GM18498 (cell line): Measurements from ENCODE around the gene LARP6.

Source experiments
- ATAC-seq: cut with Tn5 transposase; IDR thresholded peaks from one replicate; pipeline ENCODE4 v1.9.1; 2021; ENCODE audit warnings: mild to moderate bottlenecking, moderate library complexity; ENCODE audit not compliant: unreplicated experiment

The LARP6 gene

GRCh38 chr15:70796516-70797310, 57.2 kb downstream of the LARP6 start:
- ATAC-seq: no peak

- no peak for ATAC-seq
Measured at GRCh38 chr15:70795311-70795665, 58.7 kb downstream of the LARP6 start.

GRCh38 chr15:70794596-70795310, 59.2 kb downstream of the LARP6 start:
- ATAC-seq: no peak

GRCh38 chr15:70793694-70794093, 60.3 kb downstream of the LARP6 start:
- no peak for ATAC-seq

GRCh38 chr15:70792171-70792573, 61.8 kb downstream of the LARP6 start:
- ATAC-seq: no peak

- ATAC-seq: no peak
Measured at GRCh38 chr15:70791259-70791658, 62.7 kb downstream of the LARP6 start.

- ATAC-seq: no peak
Measured at GRCh38 chr15:70789213-70789612, 64.7 kb downstream of the LARP6 start.

- ATAC-seq: no peak
Measured at GRCh38 chr15:70788114-70789049, 65.6 kb downstream of the LARP6 start.

GRCh38 chr15:70786996-70787395, 67.0 kb downstream of the LARP6 start:
- no peak for ATAC-seq

GRCh38 chr15:70783610-70784022, 70.3 kb downstream of the LARP6 start:
- no peak for ATAC-seq

GRCh38 chr15:70783041-70783440, 70.9 kb downstream of the LARP6 start:
- no peak for ATAC-seq

- no peak for ATAC-seq
Measured at GRCh38 chr15:70781236-70781635, 72.7 kb downstream of the LARP6 start.
